Neutrophil (primary cell): ENCODE data around the gene KRT14.
"Not testable (repeated sequence)": the region's sequence is repeated elsewhere in the genome, so short reads cannot be mapped to it uniquely, and the experiment has no call there.

Experiments used
- H3K27ac ChIP-seq: fragments of 200-600 bp; sonication (generic); 2 replicates; pipeline ENCODE4 v1.5.1; 2016; ENCODE audit warnings: mild to moderate bottlenecking, moderate library complexity
- H3K27me3 ChIP-seq: fragments of 200-600 bp; sonication (generic); 2 replicates; pipeline ENCODE4 v1.6.0; 2016; ENCODE audit warnings: mild to moderate bottlenecking
- H3K36me3 ChIP-seq: fragments of 200-600 bp; sonication (generic); 2 replicates; pipeline ENCODE4 v1.5.1; 2017
- H3K4me1 ChIP-seq, 2 experiments: fragments of 200-600 bp in 1 of 2; sonication (generic) in 1 of 2; 1 replicate in 1 of 2; 2 replicates in 1 of 2; pipeline versions ENCODE4 v1.5.1 to v1.6.1; 2013 to 2016; ENCODE audit warnings: low read depth in 1 of 2, low read length in 1 of 2, mild to moderate bottlenecking in 1 of 2, moderate library complexity in 1 of 2; ENCODE audit not compliant: control insufficient read depth in 1 of 2, insufficient read depth in 1 of 2
- H3K4me3 ChIP-seq, 2 experiments: fragments of 200-600 bp in 1 of 2; sonication (generic) in 1 of 2; 1 replicate in 1 of 2; 2 replicates in 1 of 2; pipeline ENCODE4 v1.5.1; 2013 to 2016; ENCODE audit warnings: low read depth in 1 of 2, low read length in 1 of 2, mild to moderate bottlenecking in 1 of 2, moderate library complexity in 1 of 2
- H3K9me3 ChIP-seq: fragments of 200-600 bp; sonication (generic); 2 replicates; pipeline ENCODE4 v1.5.1; 2016
- TF ChIP-seq, protein P1 (sequence below): fragments of 200-600 bp; sonication (generic); IDR thresholded peaks from 2 replicates; pipeline ENCODE4 v1.5.1; 2016; ENCODE audit warnings: antibody characterized with exemption

KRT14 gene

DNA sequence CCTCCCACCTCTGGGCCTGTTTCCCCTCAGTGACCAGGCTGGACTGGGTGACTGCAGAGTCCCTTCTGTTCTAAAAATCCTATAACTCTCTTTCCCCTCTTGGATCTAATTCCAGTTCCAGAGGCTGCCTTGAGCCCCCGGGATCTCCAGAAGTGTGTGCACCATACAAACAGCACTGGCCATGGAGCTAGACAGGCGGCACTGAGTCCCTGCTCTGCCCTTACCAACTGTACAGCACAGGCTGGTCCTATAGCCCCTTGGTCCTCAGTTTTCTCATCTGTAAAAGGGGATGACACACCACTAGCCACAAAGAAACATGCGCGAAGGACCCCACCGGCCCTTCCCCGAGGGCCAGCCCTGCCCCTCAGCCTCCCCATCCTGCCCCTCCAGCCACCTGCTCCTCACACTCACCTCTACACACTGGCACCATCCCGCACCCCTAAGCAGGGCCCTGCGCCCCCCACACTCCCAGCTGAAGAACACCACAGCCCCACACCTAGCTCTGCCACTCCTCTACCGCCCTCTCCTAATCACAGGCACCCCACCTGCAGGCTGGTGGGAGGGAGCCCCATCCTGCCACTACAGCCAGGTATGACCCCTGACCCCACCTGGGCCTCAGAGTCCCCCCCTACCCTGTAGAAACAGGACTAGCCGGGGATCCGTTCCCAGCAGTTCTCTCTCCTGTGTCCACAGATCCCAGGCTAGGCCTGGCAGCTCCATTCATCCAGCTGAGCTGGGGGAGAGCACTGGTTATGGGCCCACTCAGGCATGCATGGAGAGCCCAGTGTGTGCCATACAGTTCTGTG, 26.8 kb upstream of the KRT14 start:
- Histone ChIP-seq H3K27me3 (peaks cover 17% of the 10 kb centered on the region), H3K4me1 (no peaks in the 10 kb centered on the region), H3K36me3 (no peaks in the 10 kb centered on the region), H3K9me3 (no peaks in the 10 kb centered on the region), H3K27ac (no peak overlapping the region), H3K4me3 (no peak overlapping the region)
- TF ChIP-seq, protein P1, sequence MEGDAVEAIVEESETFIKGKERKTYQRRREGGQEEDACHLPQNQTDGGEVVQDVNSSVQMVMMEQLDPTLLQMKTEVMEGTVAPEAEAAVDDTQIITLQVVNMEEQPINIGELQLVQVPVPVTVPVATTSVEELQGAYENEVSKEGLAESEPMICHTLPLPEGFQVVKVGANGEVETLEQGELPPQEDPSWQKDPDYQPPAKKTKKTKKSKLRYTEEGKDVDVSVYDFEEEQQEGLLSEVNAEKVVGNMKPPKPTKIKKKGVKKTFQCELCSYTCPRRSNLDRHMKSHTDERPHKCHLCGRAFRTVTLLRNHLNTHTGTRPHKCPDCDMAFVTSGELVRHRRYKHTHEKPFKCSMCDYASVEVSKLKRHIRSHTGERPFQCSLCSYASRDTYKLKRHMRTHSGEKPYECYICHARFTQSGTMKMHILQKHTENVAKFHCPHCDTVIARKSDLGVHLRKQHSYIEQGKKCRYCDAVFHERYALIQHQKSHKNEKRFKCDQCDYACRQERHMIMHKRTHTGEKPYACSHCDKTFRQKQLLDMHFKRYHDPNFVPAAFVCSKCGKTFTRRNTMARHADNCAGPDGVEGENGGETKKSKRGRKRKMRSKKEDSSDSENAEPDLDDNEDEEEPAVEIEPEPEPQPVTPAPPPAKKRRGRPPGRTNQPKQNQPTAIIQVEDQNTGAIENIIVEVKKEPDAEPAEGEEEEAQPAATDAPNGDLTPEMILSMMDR: no peak

DNA sequence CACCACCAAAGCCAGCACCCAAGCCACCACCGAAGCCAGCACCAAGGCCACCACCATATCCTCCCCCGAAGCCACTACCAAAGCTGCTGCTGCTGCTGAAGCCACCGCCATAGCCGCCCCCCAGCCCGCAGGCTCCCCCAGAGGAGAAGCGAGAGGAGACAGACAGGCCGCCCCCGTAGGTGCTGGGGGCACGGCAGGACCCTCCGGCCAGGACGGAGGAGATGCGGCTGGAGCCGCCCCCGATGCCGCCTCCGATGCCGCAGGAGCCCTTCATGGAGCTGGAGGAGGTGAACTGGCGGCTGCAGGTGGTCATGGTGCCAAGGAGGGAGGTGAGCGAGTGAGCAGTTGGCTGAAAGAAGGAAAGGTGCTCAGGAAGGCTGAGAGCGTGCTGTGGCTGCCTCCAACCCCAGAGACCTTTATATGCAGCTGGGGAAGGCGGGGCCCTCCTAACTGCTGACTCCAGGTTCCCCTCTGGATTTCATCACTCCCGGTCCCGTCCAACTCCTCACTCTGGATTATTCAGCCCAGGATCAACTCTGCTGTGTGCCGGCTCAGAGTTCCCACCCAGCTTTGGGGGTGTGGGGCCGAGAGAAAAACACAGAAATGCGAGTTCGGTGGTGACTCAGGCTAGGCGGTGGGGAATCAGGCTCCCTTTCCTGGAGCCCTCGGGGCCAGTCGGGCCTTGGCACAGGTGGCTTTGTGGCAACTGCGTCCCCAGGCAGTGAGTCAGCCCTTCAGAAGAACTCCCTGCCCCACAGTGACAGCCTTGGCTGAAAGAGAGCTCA, 25.9 kb upstream of the KRT14 start, which contains the start of gene KRT16:
TSS of gene KRT16 (minus strand) at position 392 of the 785 bp plus-strand sequence. CDS start at position 313, 79 bp downstream.
- H3K4me3 ChIP-seq, H3K4me1 ChIP-seq, H3K36me3 ChIP-seq, H3K27ac ChIP-seq, H3K9me3 ChIP-seq: not testable (repeated sequence)
- H3K27me3 ChIP-seq: peaks cover 17% of the 10 kb centered on the region

DNA sequence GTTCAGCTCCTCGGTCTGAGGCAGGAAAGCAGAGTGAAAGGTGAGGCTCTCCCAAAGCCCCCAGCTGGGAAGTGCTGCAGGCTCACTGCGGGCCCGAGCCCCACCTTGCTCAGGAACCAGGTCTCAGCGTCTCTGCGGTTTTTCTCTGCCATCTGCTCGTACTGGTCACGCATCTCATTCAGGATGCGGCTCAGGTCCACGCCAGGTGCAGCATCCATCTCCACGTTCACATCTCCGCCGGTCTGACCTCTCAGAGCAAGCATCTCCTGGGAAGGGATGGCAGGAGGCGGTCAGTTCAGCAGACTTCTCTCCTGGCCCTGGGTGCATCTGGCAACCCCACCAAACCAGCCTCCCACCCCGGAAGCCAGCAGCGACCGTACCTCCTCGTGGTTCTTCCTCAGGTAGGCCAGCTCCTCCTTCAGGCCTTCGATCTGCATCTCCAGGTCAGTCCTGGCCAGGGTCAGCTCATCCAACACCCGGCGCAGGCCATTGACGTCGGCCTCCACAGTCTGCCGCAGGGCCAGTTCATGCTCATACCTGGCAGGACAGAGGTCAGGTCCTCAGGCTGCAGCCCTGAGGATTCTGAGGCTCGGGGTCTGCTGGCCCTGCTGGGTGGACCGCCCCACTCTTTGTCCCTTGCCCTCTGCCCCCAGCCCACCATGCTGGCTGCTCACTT, 24.4 kb upstream of the KRT14 start:
- H3K27me3 ChIP-seq: peaks cover 17% of the 10 kb centered on the region
- H3K4me3 ChIP-seq: no peak overlapping the region
- no peaks in the 10 kb centered on the region for H3K36me3 ChIP-seq
- TF ChIP-seq, protein P1: no peak
- no peak overlapping the region for H3K27ac ChIP-seq
- no peaks in the 10 kb centered on the region for H3K9me3 ChIP-seq
- H3K4me1 ChIP-seq: no peaks in the 10 kb centered on the region

DNA sequence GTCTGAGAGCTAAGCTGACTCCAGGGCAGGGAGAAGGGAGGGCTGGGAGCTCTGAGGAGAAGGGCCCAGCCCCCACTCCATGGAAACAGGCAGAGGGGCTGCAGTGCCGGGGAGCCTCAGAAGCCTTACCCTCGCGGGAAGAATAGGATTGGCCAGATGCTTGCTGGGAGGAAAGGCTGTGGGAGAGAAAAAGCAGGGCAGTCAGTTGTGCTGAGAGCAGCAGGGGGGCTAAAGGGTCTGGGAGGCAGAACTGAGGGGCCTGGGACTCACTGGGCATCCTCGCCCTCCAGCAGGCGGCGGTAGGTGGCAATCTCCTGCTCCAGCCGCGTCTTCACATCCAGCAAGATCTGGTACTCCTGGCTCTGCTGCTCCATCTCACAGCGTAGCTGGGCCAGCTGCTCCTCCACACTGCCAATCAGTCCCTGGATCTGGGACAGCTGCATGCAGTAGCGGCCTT, 23.4 kb upstream of the KRT14 start:
- not testable (repeated sequence) for H3K4me1 ChIP-seq, H3K4me3 ChIP-seq, H3K9me3 ChIP-seq, H3K27ac ChIP-seq, H3K36me3 ChIP-seq
- peaks cover 17% of the 10 kb centered on the region for H3K27me3 ChIP-seq

DNA sequence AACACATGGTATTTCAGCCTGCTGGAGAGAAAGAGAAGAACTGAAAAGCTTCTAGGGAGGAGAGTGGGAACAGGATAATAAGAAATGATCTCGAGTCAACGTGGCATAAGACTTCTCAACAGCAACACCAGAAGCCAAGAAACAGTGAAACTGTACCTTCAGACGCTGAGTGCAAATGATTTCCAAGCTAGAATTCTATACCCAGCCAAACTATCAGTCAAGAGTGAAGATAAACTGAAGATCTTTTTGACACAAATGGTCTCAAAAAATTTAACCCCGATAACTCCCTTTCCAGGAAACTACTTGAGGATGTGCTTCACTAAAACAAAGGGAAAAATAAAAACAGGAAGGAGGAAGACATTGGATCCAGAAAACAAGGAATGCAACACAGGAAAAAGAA, 20.2 kb upstream of the KRT14 start:
- not testable (repeated sequence) for H3K4me1 ChIP-seq, H3K4me3 ChIP-seq, H3K9me3 ChIP-seq, H3K36me3 ChIP-seq, H3K27ac ChIP-seq
- H3K27me3 ChIP-seq: peaks cover 17% of the 10 kb centered on the region

DNA sequence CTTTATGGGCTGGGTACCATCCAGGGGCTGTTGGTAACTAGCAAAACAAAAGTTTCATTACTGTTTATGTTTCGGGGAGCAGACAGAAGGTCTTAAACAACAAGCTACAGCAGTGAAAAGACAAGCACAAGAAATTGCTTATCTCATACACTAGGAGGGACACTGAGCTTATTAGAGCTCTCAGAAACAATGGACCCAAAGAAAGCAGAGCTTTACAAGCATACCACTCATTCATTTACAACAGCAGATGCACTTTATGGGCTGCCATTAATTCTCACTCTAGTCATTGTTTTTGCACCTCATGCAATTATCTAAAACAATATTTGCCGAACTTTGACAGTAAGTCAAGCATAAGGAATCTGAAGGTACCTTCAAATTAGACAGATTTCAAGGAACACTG, 15.8 kb upstream of the KRT14 start:
- H3K4me3 ChIP-seq: no peak overlapping the region
- no peaks in the 10 kb centered on the region for H3K27me3 ChIP-seq
- TF ChIP-seq, protein P1: no peak
- H3K27ac ChIP-seq: no peak overlapping the region
- H3K36me3 ChIP-seq: no peaks in the 10 kb centered on the region
- H3K4me1 ChIP-seq: no peaks in the 10 kb centered on the region
- no peaks in the 10 kb centered on the region for H3K9me3 ChIP-seq
